ENCODE results near the gene ACBD6.

ACBD6 gene

GRCh38 chr1:180291004-180291403 lies 211.4 kb downstream of the ACBD6 start:
- DNase-seq (ENCODE audit: low read depth), result no peak

- DNase-seq (ENCODE audit: low read depth), result no peak
Observed at GRCh38 chr1:180290265-180291001, 211.9 kb downstream of the ACBD6 start.

GRCh38 chr1:180288940-180289339 lies 213.4 kb downstream of the ACBD6 start:
- DNase-seq (ENCODE audit: low read depth), result no peak

DNA sequence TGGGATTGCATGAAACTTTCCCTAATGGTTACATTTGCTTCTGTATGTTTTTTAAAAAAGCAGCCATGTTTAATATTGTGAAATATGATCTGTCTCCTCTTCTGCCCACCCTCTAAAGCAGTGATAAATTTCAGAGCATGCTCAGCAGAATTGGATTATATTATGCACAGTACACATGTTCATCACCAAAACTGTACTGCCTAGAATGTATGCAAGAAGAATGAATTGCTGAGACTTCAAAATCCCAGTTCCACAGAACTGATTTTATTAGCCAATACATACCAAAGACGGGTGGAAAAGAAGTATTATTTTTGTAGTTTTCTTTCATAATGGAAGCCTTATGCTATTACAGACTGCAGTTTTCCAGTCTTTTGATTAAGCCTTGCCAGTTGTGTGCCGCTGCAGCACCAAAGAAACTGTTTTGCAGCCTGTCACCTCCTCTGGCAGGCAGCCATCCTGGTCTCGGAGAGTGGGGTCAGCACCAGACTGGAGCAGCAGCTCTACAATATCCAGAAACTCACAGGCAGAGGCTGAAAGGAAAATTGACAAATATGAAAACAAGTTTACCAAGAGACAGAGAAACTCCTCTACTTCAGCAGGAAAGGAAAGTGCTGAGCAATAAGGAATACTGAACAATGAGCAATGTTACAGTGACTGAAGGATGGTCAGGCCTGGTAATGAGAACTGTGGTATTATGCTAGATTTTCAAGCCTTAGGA lies 214.2 kb downstream of the ACBD6 start:
- no peak for DNase-seq (ENCODE audit: low read depth)

GRCh38 chr1:180286417-180286816 lies 216.0 kb downstream of the ACBD6 start:
- no peak for DNase-seq (ENCODE audit: low read depth)

GRCh38 chr1:180283098-180283497 lies 219.3 kb downstream of the ACBD6 start:
- no peak for DNase-seq (ENCODE audit: low read depth)

DNA sequence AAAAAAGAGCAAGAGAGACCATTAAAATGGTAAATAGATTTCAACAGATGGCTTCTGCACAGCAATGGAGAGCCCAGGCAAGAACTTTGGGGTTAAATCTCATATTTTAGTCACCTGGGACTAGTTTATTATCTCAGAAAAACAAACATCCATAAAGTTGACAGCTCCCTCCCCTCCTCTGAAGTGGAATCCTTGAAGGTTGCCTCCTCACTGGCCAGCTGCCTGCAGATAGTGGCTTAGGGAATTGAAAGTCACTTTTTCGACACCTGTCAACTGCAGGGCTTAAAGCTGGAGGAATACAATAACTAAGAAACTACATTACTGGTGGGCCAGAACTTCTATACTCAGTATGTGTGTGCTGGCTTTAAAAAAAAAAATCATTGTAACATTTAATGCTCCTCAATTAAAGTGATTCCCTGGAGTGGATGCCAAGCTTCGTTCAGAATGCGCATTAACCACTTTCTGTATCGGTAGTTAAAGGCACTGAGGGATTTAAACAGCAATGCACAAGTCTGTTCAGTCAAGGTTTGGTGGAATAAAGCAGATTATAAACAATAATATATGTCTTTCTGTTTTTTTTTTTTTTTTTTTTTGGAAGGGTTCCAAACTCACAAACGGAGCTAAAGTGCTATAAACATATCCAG lies 219.9 kb downstream of the ACBD6 start:
- no peak for DNase-seq (ENCODE audit: low read depth)

DNA sequence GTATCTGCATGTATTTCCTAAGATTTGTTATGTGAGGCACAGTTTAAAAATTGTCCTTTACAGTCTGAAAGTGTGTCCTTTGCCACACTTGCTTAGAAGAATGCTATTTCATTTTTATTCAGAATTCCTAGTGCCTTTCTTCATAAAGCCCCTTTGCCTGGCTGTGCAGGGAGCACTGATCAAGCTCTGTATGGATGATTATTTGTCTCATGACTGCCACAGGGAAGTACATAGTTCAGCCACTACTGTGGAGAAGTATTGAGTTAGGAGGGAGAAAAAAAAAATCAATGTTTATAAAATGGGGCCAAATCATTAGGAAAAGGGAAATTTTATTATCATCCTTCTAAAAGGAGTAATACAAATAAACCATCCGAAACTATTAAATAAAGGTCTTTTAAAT lies 220.9 kb downstream of the ACBD6 start:
- no peak for DNase-seq (ENCODE audit: low read depth)

- no peak for DNase-seq (ENCODE audit: low read depth)
Observed at GRCh38 chr1:180280617-180281016, 221.8 kb downstream of the ACBD6 start.

- DNase-seq (ENCODE audit: low read depth), result no peak
Observed at GRCh38 chr1:180279651-180280050, 222.7 kb downstream of the ACBD6 start.

DNA sequence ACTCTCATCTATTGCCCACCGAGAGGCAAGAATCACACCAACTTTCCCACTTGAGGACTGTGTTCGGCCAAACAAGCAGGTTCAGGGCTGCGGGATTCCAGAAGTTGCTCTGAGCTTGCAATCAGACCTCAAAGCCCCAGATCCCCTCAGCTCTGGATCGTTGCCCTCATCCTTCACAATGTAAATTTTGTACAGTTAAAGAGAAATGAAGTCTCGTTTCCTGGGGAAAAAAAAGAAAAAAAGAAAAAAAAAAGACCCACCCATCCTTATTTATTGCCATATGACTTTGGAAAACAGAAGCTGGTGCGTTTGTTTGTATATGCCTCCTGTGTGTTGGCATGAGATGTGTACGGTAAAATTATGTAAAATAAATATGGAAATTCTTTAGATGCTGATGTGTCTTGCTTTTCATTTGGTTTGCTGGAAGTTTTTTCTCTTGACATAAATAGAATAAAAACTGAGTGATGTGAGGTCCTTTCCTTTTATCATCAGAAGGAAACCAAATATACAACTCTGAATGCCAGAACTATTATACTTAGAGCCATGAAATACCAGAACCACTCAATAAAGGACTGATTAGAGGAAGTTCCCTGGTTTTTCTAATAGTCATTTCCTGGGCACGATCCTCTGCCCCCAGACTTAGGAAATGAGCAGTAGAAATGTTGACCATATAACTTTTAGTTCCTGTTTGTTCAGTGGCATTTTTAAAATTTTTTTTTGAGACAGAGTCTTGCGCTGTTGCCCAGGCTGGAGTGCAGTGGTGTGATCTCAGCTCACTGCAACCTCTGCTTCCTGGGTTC lies 223.6 kb downstream of the ACBD6 start:
- DNase-seq (ENCODE audit: low read depth), result no peak

DNA sequence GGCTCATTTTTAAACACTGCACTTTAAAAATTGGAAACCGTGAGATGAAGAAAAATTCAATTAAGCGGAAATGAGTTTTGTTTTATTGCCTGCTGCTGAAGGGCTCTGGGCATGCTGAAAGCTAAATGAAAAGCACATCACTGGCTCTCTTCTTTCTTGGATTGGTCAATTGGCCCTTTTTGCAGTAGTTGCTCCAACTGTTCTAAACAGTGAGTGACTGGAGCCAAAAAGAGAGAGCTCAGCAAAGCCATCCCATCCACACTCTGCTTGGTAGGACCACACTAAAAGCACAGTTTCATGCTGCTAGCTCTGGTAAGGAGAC lies 224.2 kb downstream of the ACBD6 start:
- DNase-seq (ENCODE audit: low read depth), result no peak

- no peak for DNase-seq (ENCODE audit: low read depth)
Observed at GRCh38 chr1:180277476-180278193, 224.7 kb downstream of the ACBD6 start.

DNA sequence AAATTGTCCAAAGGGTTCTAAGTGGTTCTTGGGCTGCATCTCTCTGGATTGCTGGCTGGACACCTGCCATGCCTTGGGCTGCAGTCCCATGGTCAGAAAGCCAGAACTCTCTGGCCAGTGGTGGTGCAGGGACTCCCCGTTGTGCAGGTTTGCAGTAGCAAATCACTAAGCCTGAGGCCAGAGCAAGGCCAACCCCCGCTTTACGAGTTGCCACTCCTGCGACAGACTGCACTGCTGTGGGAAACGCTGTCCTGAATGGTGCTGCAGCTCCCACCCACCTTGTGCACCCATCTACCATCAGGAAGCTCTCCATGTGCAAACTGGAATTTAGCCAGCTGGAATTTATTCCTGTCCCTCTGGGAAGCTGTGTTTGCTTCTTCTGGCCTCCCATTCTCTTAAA lies 226.7 kb downstream of the ACBD6 start:
- no peak for DNase-seq (ENCODE audit: low read depth)

DNA sequence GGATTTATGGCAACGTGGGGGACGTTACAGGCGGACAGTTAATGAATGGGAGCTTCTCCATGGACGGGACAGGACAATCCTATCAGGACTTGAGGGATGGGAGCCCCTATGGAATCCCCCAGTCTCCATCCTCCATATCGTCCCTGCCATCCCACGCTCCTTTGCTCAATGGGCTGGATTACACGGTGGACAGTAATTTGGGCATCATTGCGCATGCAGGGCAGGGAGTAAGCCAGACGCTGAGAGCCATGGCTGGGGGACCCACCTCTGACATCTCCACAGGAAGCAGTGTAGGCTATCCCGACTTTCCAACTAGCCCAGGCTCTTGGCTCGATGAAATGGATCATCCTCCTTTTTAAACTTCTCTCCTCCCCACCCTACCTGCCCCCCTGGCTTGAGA lies 228.2 kb downstream of the ACBD6 start:
- no peak for DNase-seq (ENCODE audit: low read depth)

GRCh38 chr1:180273066-180273465 lies 229.3 kb downstream of the ACBD6 start:
- DNase-seq (ENCODE audit: low read depth), result no peak

DNA sequence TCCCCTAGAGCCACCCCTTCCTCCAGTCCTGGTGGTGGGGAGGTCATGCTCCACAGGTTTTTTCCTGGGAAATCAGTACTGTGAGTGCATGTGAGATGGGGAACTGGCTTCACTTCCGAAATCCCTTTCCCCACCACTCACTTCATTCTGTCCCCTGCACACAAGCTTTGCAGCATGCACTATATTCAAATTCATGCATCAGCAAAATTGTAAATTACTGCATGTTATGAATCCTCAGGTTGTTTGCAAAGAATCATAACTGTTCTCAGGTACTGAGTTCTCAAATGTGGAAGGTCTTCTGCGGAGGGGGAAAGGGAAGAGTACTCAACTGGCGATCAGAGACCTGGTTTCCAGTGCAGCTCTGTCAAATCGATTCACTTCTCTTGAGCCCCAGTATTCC lies 230.0 kb downstream of the ACBD6 start:
- DNase-seq (ENCODE audit: low read depth), result no peak

GRCh38 chr1:180271272-180272255 lies 230.8 kb downstream of the ACBD6 start:
- no peak for DNase-seq (ENCODE audit: low read depth)

DNA sequence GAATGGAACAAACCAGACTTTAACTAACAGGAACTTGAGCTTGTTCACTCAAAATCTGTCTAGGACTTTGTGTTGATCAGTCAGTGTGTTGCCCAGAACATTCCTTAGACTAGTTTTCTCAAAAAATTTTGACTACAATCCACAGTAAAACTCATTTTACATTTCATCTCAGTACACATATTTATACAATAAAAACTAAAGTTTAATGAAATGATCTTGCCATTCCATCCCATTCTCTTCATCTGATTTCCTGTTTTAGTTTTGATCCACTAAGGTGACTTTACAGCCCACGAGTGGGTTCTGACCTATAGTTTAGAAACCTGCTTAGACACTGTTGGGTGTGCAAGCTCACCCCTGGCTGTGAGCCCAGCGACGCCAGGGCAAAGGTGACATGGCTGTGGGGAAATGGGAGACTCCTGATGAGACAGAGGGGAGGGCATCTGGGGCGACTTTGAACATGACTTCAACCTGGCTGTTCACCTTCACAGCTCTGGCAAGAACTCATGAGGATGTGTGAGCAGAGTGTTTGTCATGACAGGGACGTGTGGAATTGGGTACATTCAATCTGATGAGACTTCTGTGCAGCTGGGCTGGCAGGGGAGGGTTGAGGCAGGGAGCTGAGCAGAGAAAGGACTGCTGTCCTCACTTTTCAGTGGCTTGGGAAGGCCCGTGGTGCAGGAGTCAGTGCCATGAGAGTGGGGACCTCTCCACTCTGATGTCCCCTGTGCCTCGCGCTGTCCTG lies 231.7 kb downstream of the ACBD6 start:
- DNase-seq (ENCODE audit: low read depth), result no peak
